GM10266 (cell line): ENCODE data around the gene TAP1.

Experiments
- DNase-seq: peaks from one replicate; pipeline ENCODE4 v3.0.0; 2012; ENCODE audit errors: extremely low spot score
- CTCF ChIP-seq: IDR thresholded peaks from 2 replicates; pipeline ENCODE4 v1.5.1; 2012; ENCODE audit warnings: mild to moderate bottlenecking, low read depth; ENCODE audit not compliant: control insufficient read depth, insufficient read depth; ENCODE audit errors: missing control alignments

TAP1 gene

GRCh38 chr6:32843331-32843978, 10.0 kb downstream of the TAP1 start:
- no peak for DNase-seq
- TF ChIP-seq CTCF = no peak

GRCh38 chr6:32842690-32843089, 10.8 kb downstream of the TAP1 start:
- no peak for TF ChIP-seq CTCF
- no peak for DNase-seq

GRCh38 chr6:32842021-32842650, 11.4 kb downstream of the TAP1 start:
- DNase-seq = no peak
- no peak for TF ChIP-seq CTCF

- TF ChIP-seq CTCF = no peak
- DNase-seq = peak; percentile 40
Observed at GRCh38 chr6:32840604-32841246, 12.8 kb downstream of the TAP1 start.

- no peak for DNase-seq
- TF ChIP-seq CTCF = no peak
Observed at GRCh38 chr6:32839356-32839755, 14.1 kb downstream of the TAP1 start.

- TF ChIP-seq CTCF = peak; percentile 97
- peak; percentile 88 for DNase-seq
Observed at GRCh38 chr6:32838114-32838958, 15.2 kb downstream of the TAP1 start, which contains the start of gene TAP2. Gene TAP2 (minus strand): TSS chr6:32838739. CDS start chr6:32838233, 506 bp downstream.

- no peak for TF ChIP-seq CTCF
- no peak for DNase-seq
Observed at GRCh38 chr6:32837651-32838113, 15.8 kb downstream of the TAP1 start.
